ENCODE measurements around the gene SPOCK2.

- TF ChIP-seq, protein P1, sequence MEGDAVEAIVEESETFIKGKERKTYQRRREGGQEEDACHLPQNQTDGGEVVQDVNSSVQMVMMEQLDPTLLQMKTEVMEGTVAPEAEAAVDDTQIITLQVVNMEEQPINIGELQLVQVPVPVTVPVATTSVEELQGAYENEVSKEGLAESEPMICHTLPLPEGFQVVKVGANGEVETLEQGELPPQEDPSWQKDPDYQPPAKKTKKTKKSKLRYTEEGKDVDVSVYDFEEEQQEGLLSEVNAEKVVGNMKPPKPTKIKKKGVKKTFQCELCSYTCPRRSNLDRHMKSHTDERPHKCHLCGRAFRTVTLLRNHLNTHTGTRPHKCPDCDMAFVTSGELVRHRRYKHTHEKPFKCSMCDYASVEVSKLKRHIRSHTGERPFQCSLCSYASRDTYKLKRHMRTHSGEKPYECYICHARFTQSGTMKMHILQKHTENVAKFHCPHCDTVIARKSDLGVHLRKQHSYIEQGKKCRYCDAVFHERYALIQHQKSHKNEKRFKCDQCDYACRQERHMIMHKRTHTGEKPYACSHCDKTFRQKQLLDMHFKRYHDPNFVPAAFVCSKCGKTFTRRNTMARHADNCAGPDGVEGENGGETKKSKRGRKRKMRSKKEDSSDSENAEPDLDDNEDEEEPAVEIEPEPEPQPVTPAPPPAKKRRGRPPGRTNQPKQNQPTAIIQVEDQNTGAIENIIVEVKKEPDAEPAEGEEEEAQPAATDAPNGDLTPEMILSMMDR (IDR thresholded peaks at IDR 0.05): no peak
- TF ChIP-seq POLR2AphosphoS5 (IDR thresholded peaks at IDR 0.05; ENCODE audit: low read depth, low read length): no peak
- TF ChIP-seq SIN3A (IDR thresholded peaks at IDR 0.05; ENCODE audit: borderline replicate concordance, insufficient read depth, low read depth, low read length): no peak
- TF ChIP-seq, protein P2, sequence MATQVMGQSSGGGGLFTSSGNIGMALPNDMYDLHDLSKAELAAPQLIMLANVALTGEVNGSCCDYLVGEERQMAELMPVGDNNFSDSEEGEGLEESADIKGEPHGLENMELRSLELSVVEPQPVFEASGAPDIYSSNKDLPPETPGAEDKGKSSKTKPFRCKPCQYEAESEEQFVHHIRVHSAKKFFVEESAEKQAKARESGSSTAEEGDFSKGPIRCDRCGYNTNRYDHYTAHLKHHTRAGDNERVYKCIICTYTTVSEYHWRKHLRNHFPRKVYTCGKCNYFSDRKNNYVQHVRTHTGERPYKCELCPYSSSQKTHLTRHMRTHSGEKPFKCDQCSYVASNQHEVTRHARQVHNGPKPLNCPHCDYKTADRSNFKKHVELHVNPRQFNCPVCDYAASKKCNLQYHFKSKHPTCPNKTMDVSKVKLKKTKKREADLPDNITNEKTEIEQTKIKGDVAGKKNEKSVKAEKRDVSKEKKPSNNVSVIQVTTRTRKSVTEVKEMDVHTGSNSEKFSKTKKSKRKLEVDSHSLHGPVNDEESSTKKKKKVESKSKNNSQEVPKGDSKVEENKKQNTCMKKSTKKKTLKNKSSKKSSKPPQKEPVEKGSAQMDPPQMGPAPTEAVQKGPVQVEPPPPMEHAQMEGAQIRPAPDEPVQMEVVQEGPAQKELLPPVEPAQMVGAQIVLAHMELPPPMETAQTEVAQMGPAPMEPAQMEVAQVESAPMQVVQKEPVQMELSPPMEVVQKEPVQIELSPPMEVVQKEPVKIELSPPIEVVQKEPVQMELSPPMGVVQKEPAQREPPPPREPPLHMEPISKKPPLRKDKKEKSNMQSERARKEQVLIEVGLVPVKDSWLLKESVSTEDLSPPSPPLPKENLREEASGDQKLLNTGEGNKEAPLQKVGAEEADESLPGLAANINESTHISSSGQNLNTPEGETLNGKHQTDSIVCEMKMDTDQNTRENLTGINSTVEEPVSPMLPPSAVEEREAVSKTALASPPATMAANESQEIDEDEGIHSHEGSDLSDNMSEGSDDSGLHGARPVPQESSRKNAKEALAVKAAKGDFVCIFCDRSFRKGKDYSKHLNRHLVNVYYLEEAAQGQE (IDR thresholded peaks at IDR 0.05; ENCODE audit: insufficient read depth in 1 of 2, low read depth in 2 of 2, low read length in 1 of 2): no peak
- TF ChIP-seq TCF7L2 (IDR thresholded peaks at IDR 0.05; ENCODE audit: low read depth, low read length): no peak
Observed at GRCh38 chr10:72098301-72098835, 10.0 kb upstream of the SPOCK2 start.
